GM19397 (cell line): ENCODE data around the gene EPHA8.

Source experiments
- ATAC-seq: cut with Tn5 transposase; IDR thresholded peaks from one replicate; pipeline ENCODE4 v1.9.1; 2021; ENCODE audit warnings: mild to moderate bottlenecking, moderate library complexity; ENCODE audit not compliant: unreplicated experiment

EPHA8 gene

DNA sequence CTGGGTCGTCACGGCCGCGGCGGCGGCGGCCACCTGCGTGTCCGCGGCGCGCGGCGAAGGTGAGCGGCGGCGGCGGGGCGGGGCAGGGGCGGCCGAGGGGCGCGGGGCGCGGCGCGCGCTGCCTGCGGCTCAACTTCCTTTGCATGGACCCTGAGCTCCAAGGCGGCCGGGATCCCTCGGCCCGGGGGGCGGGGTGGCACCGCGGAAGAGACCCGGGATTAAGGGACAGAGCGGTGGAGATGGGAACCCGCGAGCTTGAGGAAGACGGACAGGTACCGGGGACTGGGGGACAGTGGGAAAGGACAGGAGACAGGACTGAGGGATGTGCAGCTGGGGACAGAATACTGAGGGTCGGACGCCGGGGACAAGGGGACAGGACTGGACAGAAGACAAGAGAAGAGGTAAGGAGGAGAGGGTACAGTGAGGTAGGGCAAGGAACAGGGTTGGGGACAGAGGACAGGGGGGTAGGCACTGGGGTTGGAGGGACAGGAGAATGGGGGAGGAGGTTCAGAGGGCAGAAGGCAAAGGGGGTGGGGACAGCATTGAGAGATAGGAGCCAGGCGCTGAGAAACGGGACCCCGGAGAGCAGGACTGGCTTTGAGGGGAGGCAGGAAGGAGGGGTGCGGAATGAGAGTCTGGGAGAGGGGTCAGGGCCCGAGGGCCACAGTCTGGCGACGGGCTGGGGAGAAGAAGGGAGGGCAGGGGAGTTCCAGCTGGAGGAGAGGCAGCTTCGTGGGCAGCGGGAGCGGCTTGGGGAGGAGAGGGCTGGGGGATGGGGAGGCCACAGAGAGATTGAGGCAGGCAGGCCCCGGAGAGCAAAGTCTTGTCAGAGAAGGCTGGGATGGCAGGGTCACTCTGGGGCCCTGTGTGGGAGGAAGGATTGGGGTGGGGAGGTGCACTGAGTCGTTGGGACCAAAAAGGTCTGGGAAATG is 648 bp downstream of the EPHA8 start:
- ATAC-seq, result no peak

GRCh38 chr1:22566161-22566560 is 2.9 kb downstream of the EPHA8 start:
- no peak for ATAC-seq

GRCh38 chr1:22567197-22567596 is 3.9 kb downstream of the EPHA8 start:
- no peak for ATAC-seq

DNA sequence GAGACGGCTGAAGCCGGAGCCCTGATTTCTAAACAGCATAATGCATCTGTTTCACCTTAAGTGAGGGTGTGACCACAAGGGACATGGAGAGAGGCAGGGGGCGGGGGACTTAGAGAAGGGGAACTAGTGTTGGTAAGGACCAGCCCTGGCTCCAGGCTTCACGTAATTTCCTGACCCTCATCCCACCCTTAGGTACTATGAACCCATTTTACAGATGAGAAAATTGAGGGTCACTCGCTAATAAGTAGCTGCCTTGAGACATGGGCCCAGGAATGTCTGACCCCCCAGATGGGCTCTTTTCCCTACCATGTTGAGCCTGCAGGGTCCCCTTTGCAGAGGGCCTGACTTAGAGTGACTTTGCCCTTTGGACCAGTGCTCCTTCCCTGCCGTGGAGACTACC is 4.7 kb downstream of the EPHA8 start:
- no peak for ATAC-seq

DNA sequence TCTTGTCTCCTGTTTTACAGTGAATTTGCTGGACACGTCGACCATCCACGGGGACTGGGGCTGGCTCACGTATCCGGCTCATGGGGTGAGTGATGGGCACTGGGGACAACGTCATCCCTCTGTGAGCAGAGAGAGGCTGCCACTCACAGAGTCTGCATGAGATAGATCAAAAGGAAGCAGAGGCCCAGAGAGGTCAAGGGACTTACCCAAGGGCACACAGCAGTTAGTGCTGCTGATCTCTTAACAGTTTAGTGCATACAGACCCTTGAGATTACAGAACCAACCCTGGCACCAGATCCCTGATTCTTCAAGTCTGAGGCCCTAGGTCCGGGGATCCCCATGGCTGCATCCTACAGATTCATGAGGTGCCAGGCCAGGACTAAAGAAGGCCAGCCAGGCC is 6.0 kb downstream of the EPHA8 start:
- ATAC-seq, result no peak

- ATAC-seq, result no peak
Measured at GRCh38 chr1:22570140-22570909, 7.0 kb downstream of the EPHA8 start.

DNA sequence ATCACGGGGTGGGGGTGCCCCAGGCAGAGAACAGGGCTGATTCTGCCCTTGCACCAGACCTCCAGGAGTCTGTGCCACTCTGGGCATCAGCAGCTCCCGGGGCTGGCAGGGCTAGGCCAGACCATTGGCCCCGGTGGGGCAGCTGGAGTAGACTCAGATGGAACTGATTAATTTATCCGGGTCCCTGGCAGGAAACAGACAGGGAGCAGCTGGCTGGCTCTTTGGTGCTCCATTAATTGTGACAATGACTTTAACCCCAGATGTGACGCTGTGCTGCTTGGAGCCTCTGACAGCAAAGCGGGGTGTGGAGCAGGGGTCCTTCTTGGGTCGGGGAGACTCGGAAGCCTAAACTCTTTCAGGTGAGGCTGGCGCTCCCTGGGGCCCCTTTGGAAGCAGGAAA is 9.5 kb downstream of the EPHA8 start:
- no peak for ATAC-seq

- ATAC-seq, result no peak
Measured at GRCh38 chr1:22573237-22573636, 9.9 kb downstream of the EPHA8 start.

DNA sequence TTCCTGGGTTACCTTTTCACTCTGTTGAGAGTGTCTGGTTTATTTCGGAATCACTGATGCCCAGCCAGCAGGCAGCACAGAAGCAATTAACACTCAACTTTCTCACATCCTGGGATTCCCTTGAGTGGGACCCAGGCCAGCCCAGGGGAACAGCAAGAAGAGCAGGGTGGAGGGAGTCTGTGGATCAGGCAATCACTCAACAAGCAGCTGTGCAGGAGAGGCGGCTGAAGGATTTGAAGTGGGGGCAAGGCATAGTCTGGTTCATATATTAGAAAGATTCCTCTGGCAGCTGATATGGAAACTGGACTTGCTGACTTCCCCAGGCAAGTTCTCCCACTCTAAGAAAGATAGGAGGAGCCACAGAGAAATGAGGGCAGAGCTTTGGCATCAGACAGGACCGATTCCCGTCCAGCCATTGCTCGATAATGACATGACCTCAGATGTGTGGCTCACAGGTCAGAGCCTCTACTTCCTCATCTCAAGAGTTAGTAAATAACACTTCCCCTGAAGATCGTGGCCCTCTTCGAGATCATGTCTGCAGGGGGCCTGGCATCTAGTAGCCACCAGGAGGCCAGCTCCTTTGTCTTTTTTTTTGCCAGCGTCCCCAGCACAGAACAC is 12.4 kb downstream of the EPHA8 start:
- no peak for ATAC-seq

DNA sequence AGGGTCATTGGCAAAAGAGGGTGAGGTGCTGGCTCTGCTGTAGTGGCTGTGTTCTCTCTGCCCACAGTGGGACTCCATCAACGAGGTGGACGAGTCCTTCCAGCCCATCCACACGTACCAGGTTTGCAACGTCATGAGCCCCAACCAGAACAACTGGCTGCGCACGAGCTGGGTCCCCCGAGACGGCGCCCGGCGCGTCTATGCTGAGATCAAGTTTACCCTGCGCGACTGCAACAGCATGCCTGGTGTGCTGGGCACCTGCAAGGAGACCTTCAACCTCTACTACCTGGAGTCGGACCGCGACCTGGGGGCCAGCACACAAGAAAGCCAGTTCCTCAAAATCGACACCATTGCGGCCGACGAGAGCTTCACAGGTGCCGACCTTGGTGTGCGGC is 12.9 kb downstream of the EPHA8 start:
- no peak for ATAC-seq

DNA sequence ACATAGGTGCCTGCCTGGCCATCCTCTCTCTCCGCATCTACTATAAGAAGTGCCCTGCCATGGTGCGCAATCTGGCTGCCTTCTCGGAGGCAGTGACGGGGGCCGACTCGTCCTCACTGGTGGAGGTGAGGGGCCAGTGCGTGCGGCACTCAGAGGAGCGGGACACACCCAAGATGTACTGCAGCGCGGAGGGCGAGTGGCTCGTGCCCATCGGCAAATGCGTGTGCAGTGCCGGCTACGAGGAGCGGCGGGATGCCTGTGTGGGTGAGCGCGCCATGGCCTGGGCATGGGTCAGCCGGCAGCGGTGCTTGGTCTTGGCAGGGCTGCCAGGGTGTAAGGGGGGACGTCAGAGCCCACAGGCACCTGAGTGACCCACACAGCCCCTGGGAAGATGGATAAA is 13.3 kb downstream of the EPHA8 start:
- no peak for ATAC-seq

GRCh38 chr1:22578732-22579361 is 15.6 kb downstream of the EPHA8 start:
- no peak for ATAC-seq

DNA sequence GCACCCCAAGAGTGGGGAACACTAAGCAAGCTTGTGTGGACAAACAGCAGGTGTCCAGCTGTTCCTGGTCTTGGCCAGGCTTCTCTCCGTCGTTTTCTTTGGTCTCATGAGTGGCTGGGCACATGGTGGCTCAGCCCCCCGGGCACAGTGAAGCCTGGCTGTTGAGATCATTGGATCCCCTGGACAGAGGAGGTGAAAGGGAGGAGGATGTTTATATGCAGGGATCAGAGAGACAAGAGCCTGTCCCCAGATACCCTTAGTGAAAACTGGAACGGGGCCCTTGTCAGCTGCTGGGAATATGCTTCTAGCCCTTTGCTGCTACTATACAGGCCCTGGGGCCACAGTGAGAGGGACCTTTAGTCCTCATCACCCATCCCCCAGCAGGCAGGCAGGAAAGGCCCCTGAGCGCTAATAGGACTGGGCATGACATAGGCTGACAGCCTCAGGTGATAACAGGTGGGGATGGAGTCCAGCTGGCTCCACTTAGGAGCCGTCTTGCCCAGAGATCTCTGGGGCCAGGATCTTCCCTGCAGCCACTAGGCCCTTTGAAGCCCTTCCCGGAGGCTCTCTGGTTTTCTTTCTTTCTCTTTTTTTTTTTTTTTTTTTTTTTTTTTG is 16.4 kb downstream of the EPHA8 start:
- no peak for ATAC-seq

DNA sequence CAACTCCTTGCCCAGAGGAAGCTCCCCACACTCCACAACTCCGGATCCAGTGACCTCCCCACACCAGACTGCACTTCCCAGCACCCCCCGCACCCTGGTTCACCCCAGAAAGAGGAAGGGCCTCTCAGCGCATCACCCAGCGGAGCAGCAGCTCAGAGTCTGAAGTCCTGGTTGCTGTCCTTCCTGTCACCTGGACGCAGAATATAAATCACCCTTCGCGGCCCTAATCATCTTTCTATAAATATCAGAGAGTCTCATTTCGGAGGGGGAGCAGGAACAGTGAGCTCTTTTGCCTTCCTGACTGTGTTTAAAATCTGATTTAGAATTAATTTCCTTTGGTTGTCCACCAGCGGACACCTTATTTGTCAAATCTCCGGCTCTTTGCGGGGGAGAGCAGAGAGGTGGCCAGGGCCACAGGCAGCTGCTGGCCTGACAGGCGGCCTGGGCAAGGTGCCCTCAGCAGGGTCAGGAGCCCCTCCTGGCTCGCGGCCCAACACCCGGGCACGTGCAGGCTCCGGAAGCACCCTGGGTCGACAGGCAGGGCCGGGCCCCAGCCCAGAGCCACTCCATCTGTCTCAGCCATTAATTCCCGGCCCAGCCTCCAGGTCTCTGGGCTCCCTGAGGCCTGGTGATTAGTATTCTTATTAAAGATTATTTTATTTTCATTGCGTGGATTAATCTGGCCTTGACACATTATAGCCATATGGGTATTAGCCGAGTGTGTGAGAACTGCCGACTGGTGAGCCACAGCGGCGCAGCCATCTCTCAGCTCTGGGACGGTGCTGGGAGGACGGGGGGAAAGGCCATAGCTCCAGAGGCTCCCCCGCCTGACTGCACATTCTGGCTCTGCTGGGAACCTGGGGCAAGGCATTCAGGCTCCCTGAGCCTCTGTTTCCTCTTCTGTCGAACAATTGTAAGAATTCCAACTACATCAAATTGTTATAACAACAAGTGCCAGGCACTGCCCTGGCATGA is 19.7 kb downstream of the EPHA8 start:
- ATAC-seq, result no peak

GRCh38 chr1:22584001-22584562 is 20.8 kb downstream of the EPHA8 start:
- ATAC-seq, result no peak

GRCh38 chr1:22584970-22585369 is 21.7 kb downstream of the EPHA8 start:
- ATAC-seq, result no peak

DNA sequence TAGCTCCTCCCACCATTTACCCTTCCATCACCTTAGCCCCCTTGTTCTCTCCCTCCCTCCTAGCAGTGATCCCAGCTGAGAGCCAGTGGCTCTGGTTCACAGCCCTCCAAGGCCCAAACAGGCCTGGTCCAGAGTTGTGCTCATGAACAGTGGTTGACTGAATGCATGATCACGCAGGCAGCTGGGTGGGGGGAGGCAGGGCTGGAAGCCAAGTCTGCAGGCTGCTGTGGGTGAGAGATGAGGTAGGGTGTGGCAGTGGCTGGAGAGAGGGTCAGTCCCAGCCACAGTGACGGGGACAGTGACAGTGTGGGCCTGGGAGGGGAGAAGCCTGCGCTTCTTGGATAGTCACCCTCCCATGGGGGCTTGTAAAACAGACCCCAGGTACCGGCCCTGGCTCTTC is 22.2 kb downstream of the EPHA8 start:
- ATAC-seq, result no peak

DNA sequence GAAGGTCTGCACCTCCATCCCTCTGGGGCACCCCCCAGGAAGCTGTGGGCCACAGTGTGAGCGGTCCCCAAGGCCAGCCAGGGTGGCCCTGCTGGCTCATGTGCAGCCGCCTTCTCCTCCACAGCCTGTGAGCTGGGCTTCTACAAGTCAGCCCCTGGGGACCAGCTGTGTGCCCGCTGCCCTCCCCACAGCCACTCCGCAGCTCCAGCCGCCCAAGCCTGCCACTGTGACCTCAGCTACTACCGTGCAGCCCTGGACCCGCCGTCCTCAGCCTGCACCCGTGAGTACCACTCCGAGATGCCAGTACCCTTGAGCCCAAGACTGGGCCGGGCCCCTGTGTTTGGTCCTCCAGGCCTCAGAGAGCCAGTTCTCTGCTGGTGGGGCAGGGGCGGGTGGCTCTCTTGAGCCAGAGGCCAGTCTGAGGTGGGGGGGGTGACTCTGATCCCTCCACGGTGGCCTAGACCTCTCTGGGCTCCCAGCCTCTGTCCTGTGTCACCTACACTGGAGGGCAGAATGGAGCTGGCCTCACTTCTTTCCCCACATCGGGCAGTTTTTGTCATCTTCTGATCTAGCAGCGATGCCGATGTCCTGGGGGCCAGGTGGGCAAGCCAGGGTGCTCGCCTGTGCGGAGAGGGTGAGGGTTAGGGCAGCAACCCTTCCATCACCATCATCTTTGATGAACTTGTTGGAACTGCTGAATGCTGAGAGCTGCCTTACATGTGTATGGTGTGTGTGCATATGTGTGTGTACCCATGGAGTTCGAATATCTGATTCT is 23.3 kb downstream of the EPHA8 start:
- no peak for ATAC-seq

DNA sequence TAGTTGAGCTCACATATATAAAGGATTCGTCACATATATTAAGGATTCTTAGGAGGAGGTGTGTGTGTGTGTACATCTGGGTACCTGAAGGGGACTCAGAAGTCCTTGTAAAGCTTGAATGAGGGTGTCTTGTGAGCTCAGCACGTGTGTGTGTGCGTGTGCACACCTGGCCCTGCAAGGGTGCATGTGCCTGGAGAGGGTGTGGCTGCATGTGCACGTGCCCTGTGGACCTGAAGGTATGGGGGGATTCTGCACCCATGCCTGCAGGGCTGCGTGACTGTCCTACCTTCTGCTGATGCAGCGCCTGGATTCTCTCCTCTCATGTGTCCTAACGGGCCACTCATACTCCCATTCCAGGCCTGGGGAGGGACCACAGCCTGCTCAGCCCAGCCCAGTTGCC is 24.0 kb downstream of the EPHA8 start:
- no peak for ATAC-seq
